H54 (cell line): ENCODE results near the gene MAST4.
"Not testable (repeated sequence)": the region's sequence is repeated elsewhere in the genome, so short reads cannot be mapped to it uniquely, and the experiment has no call there.

ENCODE experiments used
- DNase-seq: peaks from one replicate; pipeline ENCODE4 v3.0.0; 2011; ENCODE audit warnings: low spot score, mixed read lengths; ENCODE audit not compliant: insufficient read length
- FAIRE-seq: peaks from 3 replicates; lab custom pipeline; 2011; peaks lifted over from hg19 to GRCh38; lab: Jason Lieb, UNC
- POLR2A ChIP-seq: IDR thresholded peaks from 2 replicates; pipeline ENCODE4 v1.6.1; 2011; ENCODE audit warnings: low read depth, mild to moderate bottlenecking, low read length

Gene MAST4

DNA sequence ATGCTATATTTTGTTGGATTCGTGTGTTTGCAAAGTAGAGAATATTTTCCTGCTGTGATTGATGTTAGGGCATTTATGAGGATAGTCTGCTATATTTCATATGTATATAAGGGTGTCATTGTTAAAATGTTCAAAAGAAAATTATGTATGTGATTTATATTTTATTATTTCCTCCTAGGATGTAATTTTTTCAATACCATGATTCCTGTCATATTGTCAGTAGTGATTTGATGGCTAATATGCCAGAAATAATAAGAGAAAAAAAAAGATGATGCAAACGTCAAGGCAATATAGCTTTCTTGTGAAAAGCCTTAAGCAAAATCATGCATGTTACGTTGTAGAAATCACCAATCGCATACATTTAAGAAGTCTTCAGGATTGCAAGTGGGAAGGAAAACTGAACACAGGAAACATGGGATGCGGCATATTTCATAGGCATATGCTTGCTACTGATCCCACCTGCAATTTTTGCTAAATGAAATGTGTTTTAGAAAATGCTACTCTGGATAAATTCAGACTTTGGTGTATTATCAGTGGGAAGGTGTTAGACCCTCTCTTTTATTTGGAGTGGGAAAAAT is 224.5 kb downstream of the MAST4 start:
- no peak for FAIRE-seq
- DNase-seq = no peak
- no peak for TF ChIP-seq POLR2A

DNA sequence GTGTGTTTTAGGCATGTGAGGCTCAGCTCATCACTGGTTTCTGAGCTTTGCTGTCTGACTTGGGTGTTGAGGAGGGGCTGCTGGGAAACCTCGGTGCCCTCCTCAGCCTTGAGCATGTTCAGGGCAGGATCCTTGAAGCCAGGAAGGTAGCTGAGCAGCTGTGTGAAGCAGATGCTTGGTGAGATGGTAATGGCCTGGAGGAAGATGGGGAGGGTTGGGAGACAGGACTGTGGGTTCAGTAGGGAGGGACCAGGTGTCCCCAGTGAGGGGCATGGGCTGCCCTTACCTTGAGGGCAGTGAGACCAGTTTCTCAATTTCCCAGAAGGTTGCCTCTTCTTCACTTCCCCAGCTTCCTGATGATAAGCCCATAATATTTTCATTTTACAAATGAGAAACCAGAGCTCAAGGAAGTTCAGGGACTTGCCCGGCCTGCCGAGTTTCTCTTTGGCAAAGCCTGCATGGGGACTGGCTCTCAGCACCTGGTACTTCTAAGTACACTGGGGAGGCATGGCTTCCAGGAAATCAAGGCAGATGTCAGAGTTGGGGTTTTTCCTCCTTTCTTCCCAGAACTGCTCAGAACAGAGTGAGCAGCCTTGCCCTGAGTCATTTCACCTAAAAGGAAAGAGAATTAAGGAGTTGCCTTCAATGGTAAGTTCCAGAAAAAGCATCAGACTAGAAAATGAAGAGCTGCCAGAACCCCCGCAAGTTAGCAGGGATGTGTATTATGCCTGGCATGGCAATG is 225.7 kb downstream of the MAST4 start:
- TF ChIP-seq POLR2A = no peak
- DNase-seq (no peak), FAIRE-seq (no peak)

DNA sequence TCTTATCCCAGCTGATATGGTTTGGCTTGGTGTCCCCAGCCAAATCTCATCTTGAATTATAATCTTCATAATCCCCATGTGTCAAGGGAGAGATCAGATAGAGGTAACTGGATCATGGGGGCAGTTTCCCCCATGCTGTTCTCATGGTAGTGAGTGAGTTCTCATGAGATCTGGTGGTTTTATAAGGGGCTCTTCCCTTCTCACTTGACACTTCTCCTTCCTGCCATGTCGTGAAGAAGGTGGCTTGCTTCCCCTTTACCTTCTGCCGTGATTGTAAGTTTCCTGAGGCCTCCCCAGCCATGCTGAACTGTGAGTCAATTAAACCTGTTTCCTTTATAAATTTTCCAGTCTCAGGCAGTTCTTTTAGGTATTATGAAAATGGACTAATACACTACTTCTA is 226.7 kb downstream of the MAST4 start:
- not testable (repeated sequence) for FAIRE-seq, DNase-seq

DNA sequence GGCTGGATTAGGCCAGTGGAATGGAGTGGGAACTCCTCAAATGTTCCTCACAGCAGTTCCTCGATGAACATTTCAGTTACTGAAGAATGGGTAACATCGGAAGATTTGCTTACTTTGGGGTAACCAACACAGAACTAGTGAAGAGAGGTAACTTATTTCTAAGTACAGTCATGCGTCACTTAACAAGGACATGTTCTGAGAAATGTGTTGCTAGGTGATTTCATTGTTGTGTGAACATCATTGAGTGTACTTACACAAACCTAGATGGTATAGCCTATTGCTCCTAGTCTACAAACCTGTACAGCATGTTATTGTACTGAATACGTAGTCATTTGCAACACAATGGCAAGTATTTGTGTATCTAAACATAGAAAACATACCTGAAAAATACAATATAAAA is 228.3 kb downstream of the MAST4 start:
- TF ChIP-seq POLR2A = no peak
- DNase-seq (no peak), FAIRE-seq (no peak)

DNA sequence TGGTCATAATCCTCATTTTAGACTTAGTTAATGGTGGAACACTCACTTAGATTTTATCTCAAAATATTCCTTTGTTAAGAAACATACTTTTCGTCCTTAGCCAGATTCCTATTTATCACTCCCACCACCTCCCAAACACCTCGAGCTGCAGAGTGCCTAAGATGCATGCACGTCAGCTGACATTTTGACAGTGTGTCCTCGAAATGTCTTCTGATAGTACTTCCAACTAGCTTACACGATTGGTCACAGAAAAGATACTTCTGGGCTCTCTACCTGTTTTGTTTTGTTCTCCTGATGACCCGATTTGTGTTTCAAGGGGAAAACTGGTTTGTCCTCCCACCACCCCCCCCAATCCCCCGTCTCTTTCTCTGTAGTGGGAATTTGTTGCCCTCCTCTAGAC is 230.1 kb downstream of the MAST4 start:
- no peak for TF ChIP-seq POLR2A
- DNase-seq = no peak

DNA sequence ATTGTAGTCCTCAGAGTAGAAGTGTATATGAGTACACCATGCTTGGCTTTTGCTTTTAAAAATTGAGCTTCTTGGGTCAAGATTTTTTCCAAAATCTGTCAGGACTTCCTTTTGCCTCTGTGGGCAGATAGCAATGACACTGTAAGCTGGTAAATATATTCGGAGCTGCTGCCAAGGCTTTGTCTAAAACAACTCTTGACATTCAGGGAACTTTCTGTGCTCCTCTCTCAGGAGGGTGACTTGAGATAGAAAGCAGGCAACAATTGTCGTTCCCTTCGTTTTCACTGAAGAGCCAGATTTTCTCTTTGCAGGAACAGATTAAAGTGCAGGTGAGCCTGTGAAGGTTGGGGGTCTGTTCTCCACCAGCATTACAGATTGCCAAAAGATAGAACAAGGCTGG is 230.5 kb downstream of the MAST4 start:
- FAIRE-seq (no peak), DNase-seq (no peak)
- no peak for TF ChIP-seq POLR2A

More for the DNA sequence above, 230.1 kb downstream of the MAST4 start:
- FAIRE-seq = no peak

GRCh38 chr5:66828046-66828547 is 231.9 kb downstream of the MAST4 start:
- DNase-seq (no peak), FAIRE-seq (no peak)
- TF ChIP-seq POLR2A = no peak

DNA sequence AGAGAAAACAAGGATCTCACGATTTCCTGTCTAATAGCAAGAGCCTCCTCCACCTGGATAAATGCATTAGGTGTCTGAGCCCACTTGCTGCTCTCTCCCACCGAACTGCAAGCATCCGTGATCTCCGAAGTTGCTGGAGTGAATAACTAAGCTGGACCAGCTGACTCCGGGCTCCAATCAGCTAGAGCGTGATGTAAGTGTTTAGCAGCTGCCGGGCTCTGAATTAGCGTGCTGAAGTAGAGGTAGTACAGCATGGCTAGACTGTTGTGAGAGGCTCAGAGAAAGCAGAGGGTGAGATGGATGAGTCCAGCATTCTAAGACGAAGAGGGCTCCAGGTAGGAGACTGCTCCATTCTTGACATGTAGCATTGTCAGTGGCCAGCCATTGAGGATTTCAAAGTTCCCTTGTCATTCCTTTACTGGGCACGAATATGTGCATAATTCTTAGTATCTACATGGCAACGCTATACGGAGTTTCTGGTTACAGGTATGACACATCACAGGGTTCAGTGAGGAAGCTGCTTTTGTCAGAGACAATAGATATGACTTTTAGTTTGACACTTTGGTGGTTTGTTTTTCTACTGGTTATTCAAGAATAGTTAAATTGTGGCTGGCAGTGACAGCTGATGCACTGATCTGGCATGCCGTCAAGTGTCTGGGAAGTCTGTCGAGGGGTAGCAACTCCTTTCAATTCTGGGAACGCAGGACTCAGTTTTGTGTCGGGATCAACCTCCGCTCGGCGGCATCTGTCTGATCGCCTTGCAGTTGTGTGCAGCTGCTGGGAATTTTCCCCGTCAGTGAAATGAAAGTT is 232.6 kb downstream of the MAST4 start:
- no peak for TF ChIP-seq POLR2A
- DNase-seq = no peak
- no peak for FAIRE-seq

GRCh38 chr5:66829358-66829674 is 233.1 kb downstream of the MAST4 start:
- no peak for FAIRE-seq
- TF ChIP-seq POLR2A = no peak
- no peak for DNase-seq

DNA sequence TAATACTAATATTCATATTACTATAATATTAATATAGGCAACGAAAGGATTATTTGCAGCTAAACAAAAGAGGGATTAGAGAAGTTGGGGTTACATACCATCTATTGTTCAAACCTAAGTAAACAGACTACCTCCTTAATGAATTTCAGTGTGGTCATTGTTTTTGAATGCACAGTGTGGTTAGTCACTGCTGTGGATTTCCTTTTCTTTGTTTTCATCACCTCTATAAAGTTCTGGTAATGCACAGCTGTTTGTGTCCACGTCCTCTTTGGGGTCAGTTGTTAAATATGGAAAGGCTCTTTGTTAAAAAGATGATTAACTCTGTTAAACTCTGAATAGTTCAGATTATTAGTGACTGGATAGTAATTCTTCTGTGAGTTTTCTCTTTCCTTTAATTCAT is 233.6 kb downstream of the MAST4 start:
- no peak for TF ChIP-seq POLR2A
- FAIRE-seq = no peak

DNA sequence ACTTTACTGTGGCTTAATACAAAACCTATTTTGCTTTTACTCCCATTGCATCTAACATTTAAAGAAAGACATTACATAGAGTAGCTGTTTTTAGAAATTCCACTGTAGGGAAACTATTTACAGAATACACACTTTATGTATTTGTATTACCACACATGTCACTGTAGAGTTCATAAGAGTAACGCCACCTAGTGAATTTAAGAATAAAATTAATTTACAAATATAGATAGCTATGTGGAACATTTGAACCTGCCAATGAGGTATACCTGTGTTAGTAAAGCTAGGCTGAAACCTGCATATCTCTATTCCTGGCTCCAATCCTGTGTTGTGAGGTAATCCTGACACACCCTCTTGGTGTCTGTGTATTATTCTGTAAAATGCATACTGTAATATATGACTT is 234.4 kb downstream of the MAST4 start:
- FAIRE-seq (no peak), DNase-seq (no peak)
- TF ChIP-seq POLR2A = no peak

More for the DNA sequence above, 233.6 kb downstream of the MAST4 start:
- DNase-seq = no peak

DNA sequence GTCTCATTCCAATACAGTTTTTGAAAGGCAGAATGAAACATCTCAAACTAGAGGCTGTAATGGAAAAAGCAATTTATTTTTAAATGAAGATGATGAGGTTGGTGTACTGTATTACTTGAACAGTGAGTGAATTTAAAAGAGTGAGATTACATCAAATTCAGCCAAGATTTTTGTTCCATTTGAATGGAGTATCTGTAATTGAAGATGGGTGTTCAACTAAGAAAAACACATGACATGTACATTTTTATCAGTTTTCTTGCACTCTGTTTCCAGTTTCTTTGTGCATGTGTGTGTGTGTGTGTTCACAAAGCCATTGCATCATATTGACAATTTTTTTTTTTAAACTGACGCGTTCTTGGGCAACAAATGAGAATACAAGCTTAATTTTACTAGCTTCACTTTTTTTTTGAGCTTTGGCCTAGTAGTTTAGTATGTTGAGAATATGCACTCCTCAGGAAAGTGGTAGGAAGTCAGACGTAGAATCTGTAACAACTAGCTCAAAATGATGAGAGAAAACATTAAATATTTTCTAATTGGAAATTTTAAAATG is 243.5 kb downstream of the MAST4 start:
- no peak for TF ChIP-seq POLR2A
- DNase-seq = no peak
- FAIRE-seq = no peak

- no peak for TF ChIP-seq POLR2A
- DNase-seq = no peak
- FAIRE-seq = no peak
Observed at GRCh38 chr5:66840511-66841013, 244.4 kb downstream of the MAST4 start.

DNA sequence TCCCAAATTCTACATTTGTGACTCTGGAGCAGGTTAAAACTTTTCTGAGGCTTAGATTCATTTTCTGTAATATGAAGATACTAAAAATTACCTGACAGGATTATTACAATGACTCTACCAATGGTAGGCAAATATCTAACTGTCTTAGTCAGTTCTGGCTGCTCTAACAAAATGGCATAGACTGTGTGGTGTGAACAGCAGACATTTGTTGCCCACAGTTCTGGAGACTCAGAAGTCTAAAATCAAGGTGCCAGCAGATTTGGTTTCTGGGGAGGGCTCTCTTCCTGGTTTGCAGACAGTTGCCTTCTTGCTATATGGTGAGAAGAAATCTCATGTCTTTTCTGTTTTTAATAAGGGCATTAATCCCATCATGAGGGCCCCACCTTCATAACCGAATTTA is 245.1 kb downstream of the MAST4 start:
- FAIRE-seq (no peak), DNase-seq (no peak)
- no peak for TF ChIP-seq POLR2A

DNA sequence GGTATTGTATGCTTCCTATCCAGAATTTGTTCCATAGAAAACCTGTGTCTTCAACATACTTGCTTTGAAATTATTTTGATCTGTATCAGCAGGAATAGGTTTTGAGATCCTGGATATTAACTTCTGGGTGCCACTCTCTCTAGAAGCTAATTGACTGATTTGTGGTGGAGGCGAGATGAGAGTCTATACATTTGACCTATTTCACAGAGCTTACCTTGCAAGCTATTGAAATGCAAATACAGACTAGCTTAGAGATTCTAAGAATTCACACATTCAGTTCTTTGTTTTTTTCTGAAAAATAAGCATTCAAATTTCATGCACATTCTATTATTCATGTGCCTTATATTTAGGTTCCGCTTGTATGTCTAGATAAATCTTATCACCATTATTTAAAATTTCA is 246.3 kb downstream of the MAST4 start:
- no peak for FAIRE-seq
- no peak for DNase-seq
- no peak for TF ChIP-seq POLR2A
